NCI-H226 (cell line): ENCODE measurements around the gene SEPTIN12.
"Not testable (repeated sequence)": the region's sequence is repeated elsewhere in the genome, so short reads cannot be mapped to it uniquely, and the experiment has no call there.

Source experiments
- DNase-seq: peaks from one replicate; pipeline ENCODE4 v3.0.0-alpha.2; 2015

The SEPTIN12 gene

GRCh38 chr16:4752351-4753100 lies 35.6 kb downstream of the SEPTIN12 start:
- DNase-seq = no peak

GRCh38 chr16:4750896-4751295 lies 37.2 kb downstream of the SEPTIN12 start:
- DNase-seq = no peak

- DNase-seq = no peak
These were observed 38.4 kb downstream of the SEPTIN12 start for GRCh38 chr16:4749700-4750257.

GRCh38 chr16:4748682-4749411 lies 39.3 kb downstream of the SEPTIN12 start:
- no peak for DNase-seq

GRCh38 chr16:4747906-4748681 lies 40.1 kb downstream of the SEPTIN12 start:
- no peak for DNase-seq

- no peak for DNase-seq
These were observed 41.1 kb downstream of the SEPTIN12 start for GRCh38 chr16:4746991-4747574.

- no peak for DNase-seq
These were observed 41.9 kb downstream of the SEPTIN12 start for GRCh38 chr16:4746215-4746614.

GRCh38 chr16:4745274-4745569 lies 42.9 kb downstream of the SEPTIN12 start:
- DNase-seq = no peak

GRCh38 chr16:4744555-4745273 lies 43.4 kb downstream of the SEPTIN12 start:
- no peak for DNase-seq

- DNase-seq = no peak
These were observed 44.8 kb downstream of the SEPTIN12 start for GRCh38 chr16:4743226-4743878.

GRCh38 chr16:4738370-4738769 lies 49.8 kb downstream of the SEPTIN12 start:
- not testable (repeated sequence) for DNase-seq

- DNase-seq = no peak
These were observed 50.6 kb downstream of the SEPTIN12 start for GRCh38 chr16:4737545-4737944.

GRCh38 chr16:4736546-4736945 lies 51.6 kb downstream of the SEPTIN12 start:
- DNase-seq = no peak

GRCh38 chr16:4734730-4735535 lies 53.2 kb downstream of the SEPTIN12 start:
- DNase-seq = peak; percentile 67

GRCh38 chr16:4734063-4734729 lies 53.9 kb downstream of the SEPTIN12 start, which contains the start of the genes ANKS3 and DNAAF8:
Gene ANKS3 (minus strand): TSS chr16:4734271. CDS start chr16:4730149, 4,122 bp downstream.
Gene DNAAF8 (plus strand): TSS chr16:4734537. CDS start chr16:4736515, 1,978 bp downstream.
- peak; percentile 98 for DNase-seq

GRCh38 chr16:4733747-4734062 lies 54.4 kb downstream of the SEPTIN12 start:
- DNase-seq = peak; percentile 8

GRCh38 chr16:4733211-4733742 lies 54.9 kb downstream of the SEPTIN12 start:
- no peak for DNase-seq

GRCh38 chr16:4729876-4730275 lies 58.3 kb downstream of the SEPTIN12 start:
- no peak for DNase-seq

- no peak for DNase-seq
These were observed 59.5 kb downstream of the SEPTIN12 start for GRCh38 chr16:4728676-4729075.
